NCI-H2227 treated with DMSO at 0.1 percent for 48 hours (cell line): ENCODE measurements around the gene PLPPR5.
"Not testable (repeated sequence)": the region's sequence is repeated elsewhere in the genome, so short reads cannot be mapped to it uniquely, and the experiment has no call there.

ENCODE experiments used
- DNase-seq: peaks from one replicate; lab custom pipeline; 2025; lab: John Stamatoyannopoulos, UW

The PLPPR5 gene

GRCh38 chr1:98914547-98914946 is 90.1 kb downstream of the PLPPR5 start:
- DNase-seq, result no peak

GRCh38 chr1:98910827-98911226 is 93.8 kb downstream of the PLPPR5 start:
- no peak for DNase-seq

GRCh38 chr1:98908980-98909379 is 95.7 kb downstream of the PLPPR5 start:
- DNase-seq, result no peak

- no peak for DNase-seq
These were observed 97.9 kb downstream of the PLPPR5 start for GRCh38 chr1:98906809-98907208.

GRCh38 chr1:98906361-98906760 is 98.3 kb downstream of the PLPPR5 start:
- DNase-seq, result no peak

DNA sequence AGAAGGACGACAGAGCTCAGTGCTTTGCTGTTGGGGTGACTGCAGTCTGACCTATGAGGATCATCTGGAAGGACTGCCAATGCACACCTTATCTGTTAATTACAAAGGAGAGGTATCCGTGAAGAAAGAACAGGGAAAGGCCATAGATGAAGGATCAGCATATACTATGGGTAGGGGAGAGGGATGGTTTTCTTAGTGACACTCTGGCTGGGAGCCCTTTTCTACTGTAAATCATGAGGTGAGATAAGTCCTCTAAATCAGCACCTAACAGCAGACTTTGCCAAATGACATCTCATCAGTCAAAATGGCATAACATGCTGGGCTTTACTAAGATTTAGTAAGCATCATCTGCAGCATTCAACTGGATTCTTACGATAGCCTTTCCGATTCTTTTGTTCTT is 100.0 kb downstream of the PLPPR5 start:
- no peak for DNase-seq

DNA sequence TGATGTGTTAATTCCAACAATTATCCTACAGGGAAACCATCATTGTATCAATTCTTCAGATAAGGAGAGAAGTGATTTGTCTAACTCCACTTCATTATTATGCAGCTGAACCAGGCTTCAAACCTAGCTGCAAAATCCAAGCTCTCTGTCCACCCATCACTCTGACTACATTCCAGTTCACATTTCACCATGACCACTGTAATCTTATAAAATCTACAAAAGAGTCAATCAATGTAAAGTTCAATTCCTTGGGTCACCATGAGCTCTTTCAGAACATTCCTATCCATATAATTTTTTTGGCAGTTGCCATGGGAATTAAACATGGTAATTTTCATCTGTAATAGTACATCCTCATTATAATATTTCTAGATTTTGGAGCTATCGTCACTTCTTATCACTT is 100.9 kb downstream of the PLPPR5 start:
- DNase-seq, result no peak

GRCh38 chr1:98903261-98903660 is 101.4 kb downstream of the PLPPR5 start:
- DNase-seq, result no peak

DNA sequence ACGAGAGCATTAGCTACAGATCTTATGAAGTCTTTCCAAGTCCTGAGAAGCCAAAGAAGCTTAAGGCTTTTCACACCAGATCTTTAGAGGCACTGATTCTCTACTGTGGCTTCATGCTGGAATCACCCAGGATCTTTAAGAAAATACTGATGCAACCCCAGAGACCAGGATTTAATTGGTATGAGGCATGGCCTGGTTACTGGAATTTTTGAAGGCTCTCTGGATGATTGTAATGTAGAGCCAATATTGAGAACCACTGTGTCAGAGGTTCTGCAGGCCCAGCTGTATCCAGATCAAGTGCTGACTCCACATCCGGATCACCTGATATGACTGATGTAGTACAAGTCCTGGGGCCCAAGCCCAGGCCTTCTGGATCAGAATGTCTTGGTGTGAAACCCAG is 105.7 kb downstream of the PLPPR5 start:
- DNase-seq, result no peak

- DNase-seq, result no peak
These were observed 107.2 kb downstream of the PLPPR5 start for GRCh38 chr1:98897479-98897878.

GRCh38 chr1:98896711-98897445 is 107.8 kb downstream of the PLPPR5 start:
- no peak for DNase-seq

GRCh38 chr1:98893371-98893770 is 111.3 kb downstream of the PLPPR5 start:
- DNase-seq, result no peak

- no peak for DNase-seq
These were observed 115.8 kb downstream of the PLPPR5 start for GRCh38 chr1:98888869-98889268.

- DNase-seq, result no peak
These were observed 117.2 kb downstream of the PLPPR5 start for GRCh38 chr1:98887507-98887906.

- no peak for DNase-seq
These were observed 119.8 kb downstream of the PLPPR5 start for GRCh38 chr1:98884864-98885263.

DNA sequence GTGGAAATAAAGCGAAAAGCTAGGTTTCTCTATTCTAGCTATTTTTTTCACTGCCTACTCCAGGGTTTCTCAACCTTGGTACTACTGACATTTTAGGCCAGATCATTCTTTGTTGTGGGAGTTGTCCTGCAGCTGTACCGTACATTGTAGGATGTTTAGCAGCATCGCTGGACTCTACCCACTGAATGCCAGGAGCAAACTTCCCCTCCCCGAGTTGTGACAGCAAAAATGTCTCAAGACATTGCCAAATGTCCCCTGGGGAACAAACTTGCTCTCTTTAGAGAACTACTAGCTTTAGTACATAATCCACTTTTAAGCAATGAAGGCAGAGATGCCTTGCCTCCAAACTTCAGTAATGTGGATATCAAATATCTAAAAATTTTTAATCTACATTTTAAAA is 122.8 kb downstream of the PLPPR5 start:
- DNase-seq, result no peak

GRCh38 chr1:98881234-98881633 is 123.4 kb downstream of the PLPPR5 start:
- not testable (repeated sequence) for DNase-seq

GRCh38 chr1:98874828-98875227 is 129.8 kb downstream of the PLPPR5 start:
- no peak for DNase-seq

DNA sequence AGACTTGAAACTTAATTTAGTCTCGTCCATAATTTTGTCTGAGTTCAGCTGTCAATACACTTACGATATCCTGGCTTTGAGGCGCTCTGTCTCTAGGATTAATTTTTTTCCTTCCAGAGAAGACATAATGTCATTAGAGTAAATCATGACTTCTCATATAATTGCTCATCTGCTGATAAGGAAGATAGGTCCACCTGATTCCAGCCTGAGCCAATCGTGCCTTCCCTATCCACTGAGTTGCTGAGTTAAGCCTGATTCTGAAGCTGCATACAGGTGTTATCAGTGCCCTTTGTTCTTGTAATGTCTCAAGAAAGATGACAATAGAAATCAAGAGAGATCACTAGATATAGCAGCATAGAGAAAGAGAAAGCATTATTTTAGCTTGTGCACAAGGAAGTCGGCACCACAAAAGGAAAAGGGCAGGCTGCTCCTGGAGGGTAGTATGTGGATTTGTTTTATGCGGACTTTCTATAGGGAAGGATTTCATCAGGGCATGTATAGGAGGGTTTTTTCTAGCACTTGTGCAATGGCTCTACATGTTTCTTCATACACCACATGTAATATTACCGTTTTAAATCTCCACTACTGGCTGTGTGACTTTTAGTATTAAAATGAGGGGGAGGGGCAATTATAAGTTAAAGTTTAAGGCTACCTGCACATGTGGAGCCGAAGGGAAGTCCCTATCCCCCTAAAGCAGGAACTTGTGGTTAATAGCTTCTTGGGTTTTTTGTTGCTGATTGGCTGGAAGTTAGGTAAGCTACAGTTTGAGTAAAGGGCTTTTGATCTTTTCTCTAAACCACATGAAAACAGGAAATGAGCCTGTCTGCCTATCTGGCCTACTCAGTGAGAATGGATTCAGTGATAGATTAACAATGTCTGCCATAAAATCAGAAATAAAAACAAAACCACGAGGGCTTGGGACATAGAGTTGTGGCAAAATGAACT is 133.4 kb downstream of the PLPPR5 start:
- no peak for DNase-seq

GRCh38 chr1:98865796-98866195 is 138.9 kb downstream of the PLPPR5 start:
- DNase-seq, result no peak

DNA sequence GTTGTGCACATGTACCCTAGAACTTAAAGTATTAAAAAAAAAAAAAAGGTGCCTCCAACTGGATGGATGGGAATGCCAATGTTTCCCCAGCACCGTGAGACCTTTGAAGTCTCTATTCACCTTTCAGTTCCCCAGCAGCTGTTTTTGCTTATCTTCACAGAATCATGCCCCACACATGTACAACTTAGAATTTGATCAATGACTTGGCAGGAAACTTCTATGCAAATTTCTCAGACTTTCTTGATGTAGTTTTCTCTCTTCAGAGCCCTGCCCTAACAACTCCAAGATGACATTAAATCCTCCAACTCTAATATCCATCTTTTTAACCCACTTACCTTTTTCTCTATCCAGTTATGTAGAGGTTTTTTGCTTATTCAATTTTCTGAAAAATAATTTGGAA is 144.3 kb downstream of the PLPPR5 start:
- DNase-seq, result no peak

DNA sequence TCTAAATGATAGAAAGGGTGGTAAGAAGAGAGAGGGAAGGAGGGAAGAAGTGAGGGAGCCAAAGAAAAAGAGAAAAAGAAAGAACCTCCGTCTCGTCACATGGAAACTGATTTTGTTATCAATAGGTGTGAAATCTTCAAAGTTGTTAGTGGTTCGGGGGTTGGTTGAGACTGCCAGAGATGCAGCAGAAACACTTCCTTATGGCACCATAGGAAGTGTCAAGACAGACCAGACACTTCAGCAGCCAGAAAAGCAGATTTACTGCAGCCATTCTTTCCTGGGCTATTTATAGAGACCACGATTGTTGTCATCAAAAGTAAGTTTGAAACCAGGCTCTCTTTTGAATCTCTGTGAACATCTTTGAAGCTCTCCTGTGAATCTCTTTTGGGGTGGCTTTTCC is 150.5 kb downstream of the PLPPR5 start:
- DNase-seq, result no peak

GRCh38 chr1:98849969-98850636 is 154.6 kb downstream of the PLPPR5 start:
- DNase-seq, result no peak
